Limb (tissue), 2 donors: ENCODE data around the gene ATOH1.

ENCODE experiments used
- DNase-seq, 2 donors: peaks; one replicate each; pipeline ENCODE4 v3.0.0-alpha.2; 2016; ENCODE audit errors: extremely low spot score in 2 of 2

ATOH1 gene, protein sequence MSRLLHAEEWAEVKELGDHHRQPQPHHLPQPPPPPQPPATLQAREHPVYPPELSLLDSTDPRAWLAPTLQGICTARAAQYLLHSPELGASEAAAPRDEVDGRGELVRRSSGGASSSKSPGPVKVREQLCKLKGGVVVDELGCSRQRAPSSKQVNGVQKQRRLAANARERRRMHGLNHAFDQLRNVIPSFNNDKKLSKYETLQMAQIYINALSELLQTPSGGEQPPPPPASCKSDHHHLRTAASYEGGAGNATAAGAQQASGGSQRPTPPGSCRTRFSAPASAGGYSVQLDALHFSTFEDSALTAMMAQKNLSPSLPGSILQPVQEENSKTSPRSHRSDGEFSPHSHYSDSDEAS

GRCh38 chr4:93828332-93828994 is at the start of gene ATOH1:
Gene ATOH1, plus strand, starts transcription at chr4:93828753. Its CDS starts 174 bp downstream, at chr4:93828927.
- peak in 1 of 2 donors; percentile 76 for DNase-seq

DNA sequence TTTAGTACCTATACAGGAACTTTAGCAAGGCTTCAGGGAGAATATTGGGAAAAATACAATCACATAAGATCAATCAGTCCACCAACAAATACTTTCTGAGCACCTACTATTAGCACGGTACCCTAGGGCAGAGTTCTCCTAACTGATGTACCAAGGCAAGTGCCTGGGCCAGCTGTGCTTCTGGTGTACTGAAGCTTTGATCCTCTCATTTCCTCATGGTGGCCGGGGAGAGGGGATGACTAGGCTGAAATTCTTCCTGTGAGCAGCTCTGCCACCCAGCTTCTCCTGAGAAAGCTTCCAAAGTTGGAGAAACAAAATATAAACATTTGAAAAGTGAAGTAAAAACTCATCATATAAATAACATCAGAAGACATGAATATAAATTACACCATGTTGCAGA is 49.3 kb upstream of the ATOH1 start:
- no peak for DNase-seq

GRCh38 chr4:93780080-93780479 is 48.5 kb upstream of the ATOH1 start:
- DNase-seq, result no peak

DNA sequence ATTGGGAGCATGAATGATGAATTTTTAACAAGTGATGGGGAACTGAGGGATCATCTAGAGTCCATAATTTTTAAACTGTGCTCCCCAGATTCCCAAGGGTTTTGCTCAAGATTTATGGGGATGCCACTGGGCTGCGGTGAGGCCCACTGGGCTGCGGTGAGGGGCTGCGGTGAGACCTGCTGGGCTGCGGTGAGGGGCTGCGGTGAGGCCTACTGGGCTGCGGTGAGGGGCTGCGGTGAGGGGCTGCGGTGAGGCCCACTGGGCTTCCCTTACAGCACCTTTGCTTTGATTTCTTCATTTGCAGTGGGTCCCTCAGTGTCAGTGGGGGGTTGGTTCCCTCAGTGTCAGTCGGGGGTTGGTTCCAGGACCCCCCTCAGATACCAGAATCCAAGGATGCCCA is 47.4 kb upstream of the ATOH1 start:
- no peak for DNase-seq

GRCh38 chr4:93786149-93786548 is 42.4 kb upstream of the ATOH1 start:
- DNase-seq, result no peak

GRCh38 chr4:93788712-93789111 is 39.8 kb upstream of the ATOH1 start:
- no peak for DNase-seq

DNA sequence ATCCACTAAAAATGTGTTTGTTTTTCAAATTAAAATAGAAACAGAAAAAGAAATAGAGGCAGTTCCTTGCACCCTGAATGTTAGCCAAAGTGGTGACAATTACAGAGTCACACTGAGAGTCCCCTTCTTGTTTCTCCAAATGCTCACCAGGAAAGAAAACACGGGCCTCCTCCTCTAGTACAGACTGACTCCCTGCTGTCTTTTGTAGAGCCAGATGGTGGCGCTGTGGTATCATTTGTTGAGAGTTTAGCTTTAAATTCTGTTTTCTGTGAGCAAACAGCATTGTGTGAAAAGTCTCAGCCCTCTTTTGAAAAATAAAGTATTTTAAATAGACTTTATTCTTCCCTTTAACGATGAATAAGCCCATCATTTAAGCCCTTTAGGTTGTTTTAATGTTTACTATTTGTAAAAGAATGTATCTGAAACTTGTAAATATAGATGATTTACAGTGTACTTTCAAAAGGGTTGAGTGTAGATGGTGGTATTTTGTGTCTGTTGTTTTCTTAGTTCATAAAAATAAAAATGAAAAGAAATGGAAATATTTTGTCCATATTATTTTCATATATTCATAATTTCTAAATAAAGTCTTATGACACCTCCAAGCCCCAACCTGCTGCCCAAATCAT is 36.9 kb upstream of the ATOH1 start:
- peak; percentile 64 to 72 for DNase-seq

DNA sequence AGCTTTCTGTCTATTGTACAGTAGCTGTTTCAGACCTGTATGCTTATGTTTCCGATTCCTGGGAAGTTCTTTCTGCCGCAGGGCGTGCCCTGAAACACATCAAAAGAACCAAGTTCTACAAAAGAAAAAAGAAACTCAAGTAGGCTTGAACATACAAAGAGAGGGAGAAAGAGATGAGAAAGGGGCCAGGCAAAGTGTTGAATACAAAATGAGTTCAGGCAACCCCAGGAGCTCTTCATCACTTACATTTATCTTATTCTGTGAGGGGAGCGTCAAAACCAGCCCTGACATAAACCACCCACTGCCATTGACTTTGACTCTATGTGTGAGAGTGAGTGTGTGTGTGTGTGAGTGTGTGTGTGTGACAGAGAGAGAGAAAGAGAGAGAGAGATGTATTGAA is 26.5 kb upstream of the ATOH1 start:
- no peak for DNase-seq

DNA sequence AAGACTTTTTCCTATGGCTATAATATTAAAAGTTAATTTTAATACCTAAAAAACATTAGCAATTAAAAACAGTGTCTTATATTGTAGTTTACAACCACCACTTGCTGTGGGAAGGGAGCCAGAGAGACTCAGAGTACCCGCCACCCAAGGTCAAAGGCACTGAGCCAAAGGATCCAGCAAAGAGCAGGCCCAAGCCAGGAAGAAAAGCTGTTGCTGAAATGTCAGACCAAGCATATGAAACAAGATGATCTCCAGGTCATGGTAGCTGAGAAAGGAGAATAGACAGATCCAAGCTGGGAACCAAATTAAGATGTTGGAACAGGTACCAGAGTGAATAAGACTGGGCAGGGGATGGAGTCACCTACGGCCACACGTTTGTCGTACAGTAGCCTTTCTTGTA is 18.8 kb upstream of the ATOH1 start:
- DNase-seq, result no peak

DNA sequence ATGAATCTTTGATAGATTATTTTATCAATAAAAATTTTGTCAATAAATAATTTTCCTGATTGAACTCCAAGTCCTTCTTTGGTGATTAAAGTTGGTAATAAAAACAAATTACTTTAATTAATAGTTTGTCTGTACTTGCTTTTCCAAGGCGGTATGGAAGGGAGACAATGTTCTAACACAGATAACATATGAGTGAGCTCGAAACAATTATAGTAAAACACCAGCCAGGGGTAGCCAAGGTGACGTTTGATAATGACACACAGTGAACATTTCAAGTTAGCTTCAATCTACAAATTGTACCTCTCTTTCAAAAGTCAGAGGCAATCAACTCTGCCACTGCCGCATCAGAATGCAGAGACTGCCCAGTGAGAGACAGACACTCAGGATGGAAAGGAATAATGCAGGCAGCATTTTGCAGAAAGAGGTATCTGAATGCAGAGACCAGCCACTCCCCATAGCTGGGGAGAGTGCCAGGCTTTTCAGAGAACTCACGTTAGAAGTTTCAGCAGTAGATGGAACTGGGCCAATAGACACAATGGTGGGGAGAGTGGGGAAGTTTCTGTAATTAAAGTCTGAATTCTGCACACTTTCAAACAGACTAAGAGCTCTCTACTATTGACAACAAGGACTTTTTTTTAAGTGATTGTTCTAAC is 18.1 kb upstream of the ATOH1 start:
- peak in 1 of 2 donors; percentile 47 for DNase-seq

- DNase-seq, result no peak
These were observed 15.5 kb upstream of the ATOH1 start for GRCh38 chr4:93813092-93813491.

- DNase-seq, result no peak
These were observed 14.4 kb upstream of the ATOH1 start for GRCh38 chr4:93814141-93814540.

GRCh38 chr4:93814722-93815121 is 13.8 kb upstream of the ATOH1 start:
- no peak for DNase-seq

GRCh38 chr4:93825551-93826216 is 2.9 kb upstream of the ATOH1 start:
- DNase-seq, result no peak

DNA sequence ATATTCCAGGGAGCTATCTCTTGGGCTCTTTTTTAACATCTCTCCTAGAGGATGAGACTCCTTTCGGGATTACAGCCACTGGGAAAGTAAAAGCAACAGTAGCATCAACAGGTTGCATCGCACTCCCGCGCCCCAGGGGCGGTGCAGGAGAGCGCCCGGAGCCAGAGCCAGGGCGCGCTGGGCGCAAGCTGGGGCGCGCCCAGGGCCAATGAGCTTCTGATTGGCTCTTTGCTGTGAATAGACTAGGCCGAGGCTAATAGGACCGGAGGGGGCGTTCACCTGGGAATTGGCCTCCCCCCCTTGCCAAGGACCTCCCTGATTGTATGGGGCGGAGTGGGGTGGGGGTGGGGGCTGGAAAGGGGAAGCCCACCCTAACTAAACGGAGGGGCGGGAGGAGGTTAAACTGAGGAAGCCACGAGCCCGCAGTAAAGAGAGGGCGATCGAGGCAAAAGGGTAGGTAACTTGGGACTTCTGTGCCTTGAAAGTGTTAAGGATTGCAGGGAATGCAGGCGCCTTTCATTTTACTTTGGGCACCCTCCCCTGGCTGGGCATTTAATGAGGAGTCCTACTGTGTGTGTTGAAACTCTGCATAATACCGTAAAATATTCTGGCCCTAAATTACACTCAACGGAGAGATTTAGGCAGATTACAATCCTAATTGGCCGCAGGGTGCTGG is 1.1 kb upstream of the ATOH1 start:
- DNase-seq, result no peak

- peak in 1 of 2 donors; percentile 58 for DNase-seq
These were observed 654 bp downstream of the ATOH1 start for GRCh38 chr4:93828995-93829819.

DNA sequence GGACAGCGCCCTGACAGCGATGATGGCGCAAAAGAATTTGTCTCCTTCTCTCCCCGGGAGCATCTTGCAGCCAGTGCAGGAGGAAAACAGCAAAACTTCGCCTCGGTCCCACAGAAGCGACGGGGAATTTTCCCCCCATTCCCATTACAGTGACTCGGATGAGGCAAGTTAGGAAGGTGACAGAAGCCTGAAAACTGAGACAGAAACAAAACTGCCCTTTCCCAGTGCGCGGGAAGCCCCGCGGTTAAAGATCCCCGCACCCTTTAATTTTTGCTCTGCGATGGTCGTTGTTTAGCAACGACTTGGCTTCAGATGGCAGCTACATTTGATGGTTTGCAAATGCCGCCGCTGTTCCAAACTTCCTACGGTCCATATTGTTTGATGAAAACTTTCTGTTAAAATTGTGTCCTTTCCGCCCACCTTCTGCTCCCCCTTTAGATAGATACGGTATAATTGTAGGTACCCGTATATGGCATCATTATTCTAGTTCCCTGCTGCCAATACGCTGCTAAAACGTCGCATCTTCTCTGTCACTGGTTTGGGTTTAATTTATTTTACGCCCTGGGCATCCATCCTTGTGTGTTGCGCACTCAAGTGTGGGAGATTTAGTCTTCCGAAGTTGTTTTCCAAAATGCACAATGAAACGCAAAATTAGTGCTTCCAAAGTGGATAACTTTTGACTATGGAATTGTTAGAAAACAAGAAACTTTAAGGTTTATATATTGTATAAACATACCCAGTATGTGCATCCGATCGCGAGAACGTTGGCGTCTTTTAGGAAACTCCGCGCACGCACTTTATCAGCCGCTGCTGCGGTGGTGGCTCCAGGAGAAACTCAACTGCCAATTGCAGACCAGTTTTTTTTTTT is 1.5 kb downstream of the ATOH1 start:
- DNase-seq, result no peak

DNA sequence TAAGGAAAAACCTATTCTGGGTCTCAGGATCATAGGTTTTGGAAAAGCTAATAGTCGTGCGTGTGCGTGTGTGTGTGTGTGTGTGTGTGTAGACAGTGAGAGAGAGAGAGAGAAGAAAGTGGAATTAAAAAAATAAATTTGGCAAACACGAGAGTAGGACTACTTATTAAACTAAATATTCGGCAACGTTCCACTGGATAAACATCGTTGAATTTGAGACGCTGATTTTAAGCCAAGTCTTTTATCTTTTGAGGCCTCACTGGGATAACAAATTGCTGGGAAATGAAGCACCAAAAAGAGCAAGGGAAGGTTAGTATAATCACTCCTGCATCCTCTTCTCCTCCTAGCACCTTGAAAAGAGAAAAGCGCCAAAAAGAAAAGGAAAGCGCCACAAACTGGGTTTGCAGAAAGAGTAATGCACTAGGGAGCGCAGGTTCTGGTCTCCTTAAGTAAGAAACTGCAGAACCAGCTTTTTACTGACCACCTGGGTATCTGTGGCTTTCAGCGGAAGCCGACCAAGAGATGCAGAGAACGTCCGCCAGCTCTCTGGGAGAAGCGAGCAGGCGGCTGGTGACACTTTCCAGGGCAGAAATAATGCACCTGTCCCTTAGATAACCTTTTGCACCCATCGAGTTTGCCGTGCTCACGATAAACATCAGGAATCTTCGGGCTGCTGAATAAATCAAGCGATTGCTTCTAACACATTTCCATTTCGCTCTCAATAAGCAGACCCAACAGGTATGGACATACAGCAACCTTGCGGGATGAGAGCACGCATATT is 3.4 kb downstream of the ATOH1 start:
- DNase-seq, result no peak
